HG03060 (cell line): ENCODE measurements around the gene SLC39A8.

Experiments
- ATAC-seq: cut with Tn5 transposase; IDR thresholded peaks from one replicate; pipeline ENCODE4 v1.9.1; 2021; ENCODE audit warnings: low read depth, moderate number of reproducible peaks; ENCODE audit not compliant: unreplicated experiment

Gene SLC39A8

DNA sequence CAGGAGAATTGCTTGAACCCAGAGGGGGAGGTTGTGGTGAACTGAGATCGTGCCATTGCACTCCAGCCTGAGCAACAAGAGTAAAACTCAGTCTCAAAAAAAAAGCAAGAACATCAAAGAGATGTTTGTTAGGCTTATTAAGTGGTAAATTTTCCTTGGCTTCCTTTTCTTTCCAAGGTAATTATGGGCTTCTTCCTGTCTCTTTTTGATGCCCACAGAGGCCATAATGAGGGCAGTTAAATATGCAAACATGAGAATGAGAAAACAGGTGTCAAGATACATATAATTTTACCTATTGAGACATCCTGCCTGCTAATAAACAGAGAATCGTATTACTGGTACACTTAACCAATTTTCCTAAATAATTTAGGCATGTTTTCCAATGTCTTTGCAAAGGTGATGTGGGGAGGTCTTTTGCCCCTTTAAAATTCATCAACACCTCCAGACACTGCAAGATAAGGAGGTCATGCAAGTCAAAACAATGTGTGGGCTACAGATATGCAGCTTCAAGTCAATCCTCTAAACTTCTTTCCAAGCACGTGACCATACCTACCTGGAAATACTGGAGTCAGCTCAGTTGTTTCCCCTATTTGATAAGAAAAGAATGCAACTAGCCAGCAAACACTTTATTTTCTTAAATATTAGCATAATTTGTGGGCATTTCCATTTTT is 2.7 kb downstream of the SLC39A8 start:
- no peak for ATAC-seq

- no peak for ATAC-seq
Measured at GRCh38 chr4:102341201-102341600, 4.1 kb downstream of the SLC39A8 start.

GRCh38 chr4:102339018-102339417 is 6.3 kb downstream of the SLC39A8 start:
- ATAC-seq, result no peak

- no peak for ATAC-seq
Measured at GRCh38 chr4:102338405-102338804, 6.9 kb downstream of the SLC39A8 start.

- no peak for ATAC-seq
Measured at GRCh38 chr4:102335616-102336015, 9.7 kb downstream of the SLC39A8 start.

- ATAC-seq, result no peak
Measured at GRCh38 chr4:102334624-102335023, 10.7 kb downstream of the SLC39A8 start.

DNA sequence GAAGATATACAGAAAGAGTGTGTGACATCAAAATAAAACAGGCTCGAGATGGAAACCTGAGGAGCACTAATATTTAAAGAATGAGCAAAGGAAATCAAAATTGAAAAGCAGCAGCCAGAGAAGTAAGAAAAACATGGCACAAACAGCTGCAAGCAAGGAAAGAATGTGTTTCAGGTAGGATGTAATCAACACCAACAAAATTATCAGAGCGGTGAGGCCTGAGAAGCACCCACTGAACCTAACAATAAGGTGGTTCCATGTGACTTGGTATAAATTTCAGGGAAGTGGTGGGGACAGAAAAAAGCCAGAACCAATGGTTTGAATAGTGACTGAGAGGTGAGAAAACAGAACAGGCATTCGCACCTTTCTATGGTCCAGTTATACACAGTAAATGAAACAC is 11.5 kb downstream of the SLC39A8 start:
- ATAC-seq, result no peak

- no peak for ATAC-seq
Measured at GRCh38 chr4:102328045-102328444, 17.2 kb downstream of the SLC39A8 start.

DNA sequence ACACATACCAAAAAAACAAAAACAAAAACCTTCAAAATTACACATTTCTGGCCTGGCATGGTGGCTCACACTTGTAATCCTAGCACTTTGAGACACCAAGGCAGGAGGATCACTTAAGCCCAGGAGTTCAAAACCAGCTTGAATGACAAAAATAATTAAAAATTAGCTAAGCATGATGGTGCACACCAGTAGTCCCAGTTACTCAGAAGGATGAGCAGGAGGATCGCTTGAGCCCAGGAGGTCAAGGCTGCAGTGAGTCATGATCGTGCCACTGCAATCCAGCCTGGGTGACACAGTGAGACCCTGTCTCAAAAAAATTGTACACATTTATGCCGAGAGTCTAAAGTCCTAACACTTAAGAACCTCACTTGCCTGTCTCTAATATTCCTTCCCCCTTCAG is 18.3 kb downstream of the SLC39A8 start:
- ATAC-seq, result no peak

DNA sequence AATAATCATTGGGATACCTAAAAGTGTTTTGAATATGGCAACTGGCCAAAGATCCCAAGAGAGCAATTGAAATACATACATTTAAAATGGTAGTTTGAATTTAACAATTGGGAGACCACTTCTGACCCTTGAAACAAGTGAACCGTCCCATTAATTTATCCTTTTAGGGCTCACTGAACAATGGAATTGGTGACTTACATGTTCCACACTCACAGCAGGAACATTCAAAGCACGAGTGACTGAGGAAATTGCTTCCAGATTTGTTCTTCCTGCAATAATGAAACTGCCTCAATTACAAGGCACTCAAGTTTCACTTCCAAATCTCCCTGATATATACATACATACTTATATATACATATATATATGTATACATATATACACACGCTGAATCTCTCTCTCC is 20.6 kb downstream of the SLC39A8 start:
- ATAC-seq, result no peak

GRCh38 chr4:102322736-102323135 is 22.5 kb downstream of the SLC39A8 start:
- ATAC-seq, result no peak

GRCh38 chr4:102321260-102321995 is 23.9 kb downstream of the SLC39A8 start:
- ATAC-seq, result peak; percentile 98

- ATAC-seq, result no peak
Measured at GRCh38 chr4:102319594-102319993, 25.7 kb downstream of the SLC39A8 start.

- ATAC-seq, result no peak
Measured at GRCh38 chr4:102318526-102318925, 26.8 kb downstream of the SLC39A8 start.

GRCh38 chr4:102318105-102318504 is 27.2 kb downstream of the SLC39A8 start:
- no peak for ATAC-seq

DNA sequence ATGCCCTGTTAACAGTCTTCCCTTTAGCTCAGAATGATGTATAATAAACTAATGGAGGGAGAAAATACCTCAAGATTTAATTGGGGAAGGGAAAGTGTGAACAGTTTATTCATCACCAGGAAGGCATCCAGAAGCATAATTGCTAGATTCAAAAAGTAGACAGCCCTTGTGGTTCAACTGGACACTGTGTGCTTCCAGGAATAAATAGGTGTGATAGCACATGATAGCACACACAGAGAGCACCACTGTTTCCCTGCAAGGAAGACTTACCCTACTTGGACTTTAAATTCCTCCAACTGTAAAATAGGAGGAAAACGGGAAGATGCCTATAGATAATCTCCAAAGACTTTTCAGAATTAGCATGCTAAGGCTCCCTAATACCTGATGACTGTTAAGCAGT is 27.8 kb downstream of the SLC39A8 start:
- no peak for ATAC-seq

DNA sequence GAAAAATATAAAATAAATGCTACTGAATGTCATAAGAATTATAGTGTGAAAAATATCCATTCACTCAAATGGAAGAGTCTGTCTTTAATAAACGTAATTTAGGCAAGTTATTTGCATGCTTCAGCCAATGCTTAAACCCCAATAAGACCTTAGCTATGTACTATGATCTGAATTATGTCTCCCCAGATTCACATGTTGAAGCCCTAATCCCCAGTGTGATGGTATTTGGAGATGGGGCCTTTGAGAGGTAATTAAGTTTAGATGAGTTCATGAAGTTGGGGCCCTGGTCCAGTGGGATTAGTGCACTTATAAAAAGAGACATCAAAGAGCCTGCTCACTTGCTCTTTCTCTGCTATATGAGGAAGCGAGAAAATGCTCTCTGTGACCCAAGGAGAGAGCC is 28.7 kb downstream of the SLC39A8 start:
- no peak for ATAC-seq

- ATAC-seq, result no peak
Measured at GRCh38 chr4:102315532-102315931, 29.8 kb downstream of the SLC39A8 start.

GRCh38 chr4:102312417-102312816 is 32.9 kb downstream of the SLC39A8 start:
- ATAC-seq, result no peak

- no peak for ATAC-seq
Measured at GRCh38 chr4:102311912-102312311, 33.4 kb downstream of the SLC39A8 start.

GRCh38 chr4:102311407-102311806 is 33.9 kb downstream of the SLC39A8 start:
- ATAC-seq, result no peak
